HEK293T (cell line): ENCODE data around the gene PSEN1.

Source experiments
- CTCF ChIA-PET: fragments of 350-600 bp; formaldehyde crosslinking; extraction: SDS; loops from one replicate; lab custom pipeline; 2021; ENCODE audit warnings: antibody characterized with exemption, inconsistent platforms; lab: Yijun Ruan, JAX
- POLR2A ChIA-PET: fragments of 350-600 bp; formaldehyde crosslinking; extraction: SDS; loops from one replicate; lab custom pipeline; 2020; ENCODE audit warnings: antibody characterized with exemption, inconsistent platforms; lab: Yijun Ruan, JAX
- DNase-seq: peaks from one replicate; pipeline ENCODE4 v3.0.0; 2012; ENCODE audit warnings: mixed read lengths; ENCODE audit errors: extremely low spot score
- ARNT ChIP-seq: fragments of 450-650 bp; IDR thresholded peaks from 2 replicates; pipeline ENCODE4 v1.6.1; 2017; ENCODE audit warnings: mild to moderate bottlenecking
- BHLHE40 ChIP-seq: fragments of 450-650 bp; IDR thresholded peaks from 2 replicates; pipeline ENCODE4 v1.6.1; 2016; ENCODE audit warnings: mild to moderate bottlenecking, moderate library complexity, borderline replicate concordance
- CTBP1 ChIP-seq: fragments of 450-650 bp; IDR thresholded peaks from 2 replicates; pipeline ENCODE4 v1.6.1; 2016; ENCODE audit warnings: borderline replicate concordance
- ELF4 ChIP-seq: fragments of 450-650 bp; IDR thresholded peaks from 2 replicates; pipeline ENCODE4 v1.6.1; 2017; ENCODE audit warnings: antibody characterized with exemption
- FOXA1 ChIP-seq: fragments of 450-650 bp; IDR thresholded peaks from 2 replicates; pipeline ENCODE4 v1.6.1; 2016; ENCODE audit warnings: mild to moderate bottlenecking
- FOXK2 ChIP-seq: fragments of 450-650 bp; IDR thresholded peaks from 2 replicates; pipeline ENCODE4 v1.6.1; 2016; ENCODE audit warnings: mild to moderate bottlenecking
- FOXM1 ChIP-seq: fragments of 450-650 bp; IDR thresholded peaks from 2 replicates; pipeline ENCODE4 v1.6.1; 2017; ENCODE audit warnings: mild to moderate bottlenecking, borderline replicate concordance
- HDGF ChIP-seq: fragments of 450-650 bp; IDR thresholded peaks from 2 replicates; pipeline ENCODE4 v1.6.1; 2017; ENCODE audit warnings: antibody characterized with exemption, borderline replicate concordance
- L3MBTL2 ChIP-seq: fragments of 450-650 bp; conservative IDR thresholded peaks from 2 replicates; pipeline ENCODE4 v1.6.1; 2016; ENCODE audit warnings: mild to moderate bottlenecking
- LEF1 ChIP-seq: fragments of 450-650 bp; IDR thresholded peaks from 2 replicates; pipeline ENCODE4 v1.6.1; 2017; ENCODE audit warnings: mild to moderate bottlenecking, borderline replicate concordance
- NFRKB ChIP-seq: fragments of 450-650 bp; IDR thresholded peaks from 2 replicates; pipeline ENCODE4 v1.6.1; 2016; ENCODE audit warnings: mild to moderate bottlenecking, moderate library complexity
- SP1 ChIP-seq: fragments of 450-650 bp; IDR thresholded peaks from 2 replicates; pipeline ENCODE4 v1.6.1; 2017
- SUZ12 ChIP-seq: fragments of 450-650 bp; IDR thresholded peaks from 2 replicates; pipeline ENCODE4 v1.6.1; 2016; ENCODE audit warnings: mild to moderate bottlenecking
- TARDBP ChIP-seq: fragments of 450-650 bp; IDR thresholded peaks from 2 replicates; pipeline ENCODE4 v1.6.1; 2016
- ZNF384 ChIP-seq: fragments of 450-650 bp; IDR thresholded peaks from 2 replicates; pipeline ENCODE4 v1.6.1; 2016
- TF ChIP-seq, protein P1 (sequence below): fragments of 450-650 bp; IDR thresholded peaks from 2 replicates; pipeline ENCODE4 v1.6.1; 2016

Gene PSEN1

DNA sequence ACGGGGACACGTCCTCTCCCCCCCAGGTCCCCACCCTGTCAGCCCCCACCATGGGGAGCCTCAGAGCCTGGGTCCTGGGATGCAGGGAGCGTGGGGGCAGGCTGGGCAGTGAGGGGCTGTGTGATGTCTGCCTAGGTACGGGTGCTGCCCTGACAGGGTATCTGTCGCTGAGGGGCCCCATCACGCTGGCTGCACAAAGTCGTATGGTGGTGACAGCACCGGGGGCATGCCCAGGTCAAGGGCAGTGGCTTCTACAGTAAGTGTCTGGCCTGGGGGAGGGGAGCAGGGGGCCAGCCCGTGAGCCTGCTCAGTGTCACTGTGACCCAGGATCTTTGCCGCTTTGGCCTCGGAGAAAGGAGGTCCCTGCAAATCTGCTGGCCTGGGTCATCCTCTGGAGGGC, 124.3 kb downstream of the PSEN1 start:
- DNase-seq: no peak
- POLR2A ChIA-PET: no interaction called here
- CTCF ChIA-PET: no interaction called here
- TF ChIP-seq ZNF384 (no peak), FOXA1 (no peak), TARDBP (no peak), L3MBTL2 (no peak), LEF1 (no peak), FOXK2 (no peak), NFRKB (no peak), SP1 (no peak), CTBP1 (no peak), ARNT (no peak), FOXM1 (no peak), SUZ12 (no peak), ELF4 (no peak), BHLHE40 (no peak), HDGF (no peak)
- TF ChIP-seq, protein P1, sequence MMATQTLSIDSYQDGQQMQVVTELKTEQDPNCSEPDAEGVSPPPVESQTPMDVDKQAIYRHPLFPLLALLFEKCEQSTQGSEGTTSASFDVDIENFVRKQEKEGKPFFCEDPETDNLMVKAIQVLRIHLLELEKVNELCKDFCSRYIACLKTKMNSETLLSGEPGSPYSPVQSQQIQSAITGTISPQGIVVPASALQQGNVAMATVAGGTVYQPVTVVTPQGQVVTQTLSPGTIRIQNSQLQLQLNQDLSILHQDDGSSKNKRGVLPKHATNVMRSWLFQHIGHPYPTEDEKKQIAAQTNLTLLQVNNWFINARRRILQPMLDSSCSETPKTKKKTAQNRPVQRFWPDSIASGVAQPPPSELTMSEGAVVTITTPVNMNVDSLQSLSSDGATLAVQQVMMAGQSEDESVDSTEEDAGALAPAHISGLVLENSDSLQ: no peak

DNA sequence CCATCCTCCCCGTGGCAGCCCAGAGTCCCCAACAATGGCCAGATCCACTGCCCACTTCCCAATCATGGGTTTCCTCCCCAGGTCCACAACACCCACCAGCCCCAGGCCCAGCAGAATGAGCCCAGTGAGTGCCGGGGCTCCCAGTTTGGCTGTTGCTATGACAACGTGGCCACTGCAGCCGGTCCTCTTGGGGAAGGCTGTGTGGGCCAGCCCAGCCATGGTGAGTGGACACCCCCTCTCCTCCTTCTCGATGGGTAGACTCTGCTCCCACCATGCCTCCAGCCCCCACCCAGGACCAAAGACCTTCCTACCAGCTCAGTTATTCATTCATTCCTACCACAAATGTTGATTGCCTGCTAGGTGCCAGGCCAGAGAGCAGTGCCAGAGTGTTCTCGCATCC, 124.8 kb downstream of the PSEN1 start:
- TF ChIP-seq TARDBP (no peak), ELF4 (no peak), ZNF384 (no peak), NFRKB (no peak)
- TF ChIP-seq, protein P1: no peak
- ChIA-PET CTCF (no interaction called here), POLR2A (no interaction called here)
- no peak for DNase-seq

DNA sequence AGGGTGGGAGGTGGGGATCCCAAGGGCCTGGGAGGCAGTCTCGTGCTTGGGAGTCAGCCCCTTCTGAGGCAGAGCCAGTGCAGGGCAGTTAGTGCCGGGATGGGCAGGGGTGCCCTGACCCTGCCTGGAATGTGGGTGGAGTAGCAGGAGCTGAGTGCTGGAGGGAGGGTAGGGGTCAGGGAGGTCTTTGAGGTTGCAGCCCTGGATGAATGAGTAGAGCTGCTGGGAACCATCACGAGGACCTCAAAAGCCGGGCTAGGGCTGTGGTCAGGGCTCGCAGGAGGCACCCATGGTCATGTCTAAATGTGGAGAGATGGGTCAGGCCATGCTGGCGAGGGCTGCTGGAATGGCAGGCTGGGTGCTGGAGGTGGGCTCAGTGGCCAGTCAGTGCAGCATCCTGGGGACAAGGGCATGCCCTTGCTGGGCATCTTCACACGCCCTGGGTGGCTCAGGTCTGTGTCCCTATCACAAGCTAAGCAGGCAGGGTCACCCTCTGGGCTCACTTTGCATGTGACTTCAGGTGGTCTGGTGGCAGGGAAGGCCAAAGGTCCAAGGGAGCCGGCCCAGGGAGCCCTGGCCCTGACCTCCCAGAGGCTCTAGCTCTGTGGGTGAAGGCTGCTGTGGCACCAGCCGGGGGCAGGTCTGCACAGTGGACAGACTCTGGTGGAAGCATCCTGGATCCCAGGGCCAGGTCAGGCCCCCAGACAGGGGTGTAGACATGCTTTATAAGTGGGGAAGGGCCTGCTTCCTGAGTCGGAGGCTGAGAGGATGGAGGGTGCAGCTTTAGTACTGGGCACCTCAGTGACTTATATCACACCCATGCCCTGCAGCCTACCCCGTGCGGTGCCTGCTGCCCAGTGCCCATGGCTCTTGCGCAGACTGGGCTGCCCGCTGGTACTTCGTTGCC, 125.5 kb downstream of the PSEN1 start:
- no peak for DNase-seq
- CTCF ChIA-PET: no interaction called here
- no peak for TF ChIP-seq FOXK2
- no peak for TF ChIP-seq FOXA1
- TF ChIP-seq ZNF384: no peak
- no peak for TF ChIP-seq BHLHE40
- TF ChIP-seq HDGF: no peak
- TF ChIP-seq ARNT: no peak
- TF ChIP-seq NFRKB: no peak
- TF ChIP-seq L3MBTL2: no peak
- TF ChIP-seq FOXM1: no peak
- TF ChIP-seq, protein P1: no peak
- no peak for TF ChIP-seq SP1
- TF ChIP-seq ELF4: no peak
- POLR2A ChIA-PET: no interaction called here

DNA sequence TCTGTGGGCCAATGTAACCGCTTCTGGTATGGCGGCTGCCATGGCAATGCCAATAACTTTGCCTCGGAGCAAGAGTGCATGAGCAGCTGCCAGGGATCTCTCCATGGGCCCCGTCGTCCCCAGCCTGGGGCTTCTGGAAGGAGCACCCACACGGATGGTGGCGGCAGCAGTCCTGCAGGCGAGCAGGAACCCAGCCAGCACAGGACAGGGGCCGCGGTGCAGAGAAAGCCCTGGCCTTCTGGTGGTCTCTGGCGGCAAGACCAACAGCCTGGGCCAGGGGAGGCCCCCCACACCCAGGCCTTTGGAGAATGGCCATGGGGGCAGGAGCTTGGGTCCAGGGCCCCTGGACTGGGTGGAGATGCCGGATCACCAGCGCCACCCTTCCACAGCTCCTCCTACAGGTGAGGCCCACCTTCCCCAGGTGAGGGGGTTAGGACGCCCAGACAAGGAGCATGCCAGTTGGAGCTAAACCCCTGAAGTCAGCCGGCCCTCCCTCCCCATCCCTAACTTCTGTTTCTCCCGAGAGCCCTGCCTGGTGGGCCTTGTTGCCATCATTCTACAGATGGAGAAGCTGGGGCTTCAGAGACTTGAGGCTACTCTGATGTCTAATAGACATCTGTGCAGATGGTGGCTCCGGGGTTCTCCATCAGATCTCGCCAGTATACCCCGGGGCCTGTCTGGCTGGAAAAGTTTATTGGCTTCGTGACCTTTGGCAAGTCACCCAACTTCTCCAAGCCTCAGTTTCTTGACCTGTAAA, 126.3 kb downstream of the PSEN1 start:
- ChIA-PET POLR2A (no interaction called here), CTCF (interaction anchor here (0.6 kb wide), 1 partner anchor 23 kb away, joined by 3 read pairs; no protein-coding TSS in a partner anchor)
- DNase-seq: no peak
- no peak for TF ChIP-seq CTBP1
- no peak for TF ChIP-seq ZNF384
- no peak for TF ChIP-seq ARNT

GRCh38 chr14:73263606-73264005, 127.3 kb downstream of the PSEN1 start:
- DNase-seq: no peak
- ChIA-PET CTCF (no interaction called here), POLR2A (no interaction called here)
- TF ChIP-seq SP1: no peak
- TF ChIP-seq ELF4: no peak

- POLR2A ChIA-PET: no interaction called here
- CTCF ChIA-PET: no interaction called here
- no peak for DNase-seq
- TF ChIP-seq ELF4: no peak
Measured at GRCh38 chr14:73264080-73264884, 128.0 kb downstream of the PSEN1 start.
